ENCODE data around the gene PNPLA3. TPM values are rescaled to one million over a fixed set of nuclear protein-coding genes. Genes with fewer than 3 reads are reported as not detected.

PNPLA3 gene
- 0.32 TPM for total RNA-seq
- long read RNA-seq: 0 reads

- peak; percentile 92 for DNase-seq (ENCODE audit: low spot score)
- intact Hi-C loops (cut with DNase I): no loop called here
Observed at GRCh38 chr22:43923631-43924464, at the start of gene PNPLA3. PNPLA3 (plus strand) TSS chr22:43923805; CDS start chr22:43923912, 107 bp downstream.

- intact Hi-C loops (cut with DNase I): no loop called here
- peak; percentile 60 for DNase-seq (ENCODE audit: low spot score)
Observed at GRCh38 chr22:43876866-43877509, 46.6 kb upstream of the PNPLA3 start.

DNA sequence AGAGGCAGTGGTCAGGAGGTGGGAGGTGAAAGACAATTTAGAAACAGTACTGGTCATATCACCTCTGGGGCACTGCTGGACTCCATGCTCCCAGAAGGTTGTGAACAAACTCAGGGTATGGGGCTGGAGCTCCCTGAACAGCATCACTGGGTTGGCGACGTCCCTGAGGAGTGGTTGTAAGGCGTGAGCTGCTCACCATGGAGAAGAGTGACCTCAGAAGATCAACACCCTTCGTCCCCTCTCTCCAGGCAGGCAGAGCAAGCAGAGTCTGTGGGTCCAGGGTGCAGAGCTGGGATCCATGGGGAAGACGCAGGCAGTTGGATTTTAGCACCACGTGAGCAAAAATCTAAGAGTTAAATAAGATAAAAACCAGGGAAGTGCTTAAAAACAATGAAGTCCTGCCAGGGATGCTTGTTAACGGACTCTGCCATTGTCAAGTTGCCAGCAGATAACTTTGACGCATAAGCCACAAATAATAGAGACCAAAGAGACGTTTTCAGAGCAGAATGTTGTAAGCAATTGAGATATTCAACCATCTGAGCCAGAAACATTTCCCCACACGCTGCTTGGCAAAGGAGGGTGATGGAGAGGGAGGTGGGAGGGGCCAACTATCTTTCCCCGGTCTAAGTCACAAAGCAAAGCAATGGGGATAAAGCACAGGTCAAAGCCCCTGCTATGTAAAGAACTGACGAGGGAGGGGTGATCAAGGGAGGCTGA, 45.4 kb upstream of the PNPLA3 start:
- intact Hi-C loops (cut with DNase I): no loop called here
- no peak for DNase-seq (ENCODE audit: low spot score)

DNA sequence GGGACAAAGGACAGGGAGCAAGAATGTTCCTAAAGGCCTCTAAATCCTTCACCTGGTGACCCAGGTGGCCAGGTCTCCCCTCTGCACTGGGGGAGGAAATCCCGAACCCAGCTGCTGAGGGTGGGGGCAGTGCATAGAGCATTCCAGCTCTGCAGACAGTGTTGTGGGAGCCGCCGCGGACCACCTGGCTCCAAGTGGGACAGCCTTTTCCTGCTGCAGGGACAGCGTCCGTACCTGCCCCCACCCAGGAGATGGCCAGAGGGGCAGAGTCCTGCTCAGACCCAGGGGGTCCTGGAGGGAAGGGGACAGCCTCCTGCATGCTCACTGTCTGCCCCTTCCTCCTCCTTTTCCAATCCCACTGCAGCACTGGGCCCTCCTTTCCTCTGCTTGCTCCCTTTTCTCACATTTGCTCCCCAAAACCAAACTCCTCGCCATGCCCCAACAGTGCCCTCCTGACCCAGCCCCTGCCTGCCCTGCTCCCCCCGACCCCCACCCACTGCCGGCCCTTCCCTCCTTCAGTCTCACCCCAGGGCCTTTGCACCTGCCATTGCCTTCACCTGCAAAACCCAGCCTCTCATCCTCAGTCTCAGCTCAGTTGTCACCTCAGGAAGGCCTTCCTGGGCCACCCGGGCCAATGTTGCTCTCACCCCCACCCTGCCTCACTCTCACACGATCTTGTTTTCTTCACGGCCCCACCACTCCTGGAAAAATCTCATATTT, 44.6 kb upstream of the PNPLA3 start:
- intact Hi-C loops (cut with DNase I): no loop called here
- DNase-seq (ENCODE audit: low spot score): peak; percentile 57

DNA sequence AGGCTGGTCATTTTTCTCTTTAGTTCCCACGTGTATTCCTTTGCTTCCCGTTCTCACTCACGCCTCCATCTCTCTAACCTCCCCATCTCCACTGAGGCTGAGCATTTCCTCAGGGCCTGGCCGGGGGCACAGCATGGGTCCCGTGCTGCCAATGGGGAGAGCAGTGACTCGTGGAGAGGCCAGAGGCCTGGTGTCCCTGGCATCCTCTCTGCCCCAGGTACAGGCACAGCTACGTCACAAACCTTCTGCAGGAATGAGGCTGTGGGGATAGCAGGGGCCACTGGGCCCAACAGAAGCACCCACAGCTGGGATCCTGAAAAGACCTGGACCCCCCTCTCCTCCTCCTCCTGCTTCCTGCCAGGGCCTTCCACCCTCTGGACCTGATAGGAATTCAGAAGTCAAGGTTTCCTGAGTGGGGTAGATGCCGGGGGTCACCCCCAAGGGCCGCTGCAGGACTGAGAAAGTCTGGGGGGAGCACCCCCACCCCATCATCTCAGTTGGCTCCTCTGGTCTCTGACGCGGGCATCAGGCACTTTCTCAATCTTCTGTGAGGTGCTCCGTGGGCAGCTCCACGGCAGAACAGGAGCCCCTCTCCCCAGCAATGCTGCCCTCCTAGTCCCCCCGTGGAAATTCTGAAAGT, 43.6 kb upstream of the PNPLA3 start:
- intact Hi-C loops (cut with DNase I): loop anchor here (10.0 kb wide), 1 partner anchor 495 kb away; no protein-coding TSS in a partner anchor

GRCh38 chr22:43880541-43880991, 43.0 kb upstream of the PNPLA3 start:
- intact Hi-C loops (cut with DNase I): loop anchor here (10.0 kb wide), 1 partner anchor 496 kb away; no protein-coding TSS in a partner anchor
- peak; percentile 53 for DNase-seq (ENCODE audit: low spot score)

More for the DNA sequence above, 43.6 kb upstream of the PNPLA3 start:
- peak; percentile 35 for DNase-seq (ENCODE audit: low spot score)

GRCh38 chr22:43881091-43882061, 42.2 kb upstream of the PNPLA3 start:
- peak; percentile 41 for DNase-seq (ENCODE audit: low spot score)
- intact Hi-C loops (cut with DNase I): loop anchor here (10.0 kb wide), 1 partner anchor 497 kb away; no protein-coding TSS in a partner anchor

- DNase-seq (ENCODE audit: low spot score): no peak
- intact Hi-C loops (cut with DNase I): loop anchor here (10.0 kb wide), 1 partner anchor 497 kb away; no protein-coding TSS in a partner anchor
Observed at GRCh38 chr22:43882122-43882767, 41.4 kb upstream of the PNPLA3 start.

GRCh38 chr22:43883012-43883661, 40.5 kb upstream of the PNPLA3 start:
- intact Hi-C loops (cut with DNase I): loop anchor here (10.0 kb wide), 1 partner anchor 498 kb away; no protein-coding TSS in a partner anchor
- peak; percentile 70 for DNase-seq (ENCODE audit: low spot score)

DNA sequence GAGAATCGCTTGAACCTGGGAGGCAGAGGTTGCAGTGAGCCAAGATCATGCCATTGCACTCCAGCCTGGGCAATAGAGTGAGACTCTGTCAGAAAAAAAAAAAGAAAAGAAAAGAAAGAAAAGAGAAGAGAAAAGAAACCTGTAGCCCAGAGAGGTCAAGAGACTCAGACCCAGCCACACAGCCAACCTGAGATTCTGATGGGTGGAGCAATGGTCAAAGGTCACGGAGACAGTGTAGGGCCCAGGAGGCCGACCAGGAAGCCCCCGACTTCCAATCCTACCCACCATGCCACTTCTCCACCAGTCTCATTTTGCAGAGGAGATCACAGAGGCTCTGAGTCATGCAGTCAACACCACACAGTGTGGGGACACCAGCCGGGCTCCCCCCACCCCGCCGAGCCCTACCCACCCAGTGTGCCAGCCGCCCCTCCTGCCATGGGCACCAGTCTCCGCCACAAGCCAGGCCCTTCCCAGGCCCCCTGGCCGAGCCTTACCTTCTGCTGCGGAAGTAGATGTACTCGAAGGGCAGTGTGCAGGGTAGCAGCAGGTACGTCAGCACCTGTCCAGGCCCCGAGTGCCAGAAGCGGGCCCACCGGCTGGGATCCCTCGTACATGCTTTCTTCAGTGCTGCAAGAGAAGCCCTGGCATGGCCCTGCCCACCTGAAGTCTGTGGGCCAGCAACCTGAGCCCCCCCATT, 39.7 kb upstream of the PNPLA3 start:
- DNase-seq (ENCODE audit: low spot score): peak; percentile 58
- intact Hi-C loops (cut with DNase I): loop anchor here (10.0 kb wide), 1 partner anchor 499 kb away; no protein-coding TSS in a partner anchor

GRCh38 chr22:43884600-43885318, 38.8 kb upstream of the PNPLA3 start:
- intact Hi-C loops (cut with DNase I): loop anchor here (10.0 kb wide), 1 partner anchor 500 kb away; no protein-coding TSS in a partner anchor

GRCh38 chr22:43885319-43885671, 38.3 kb upstream of the PNPLA3 start:
- intact Hi-C loops (cut with DNase I): loop anchor here (10.0 kb wide), 1 partner anchor 500 kb away; no protein-coding TSS in a partner anchor
- DNase-seq (ENCODE audit: low spot score): peak; percentile 43

More at GRCh38 chr22:43884600-43885318, 38.8 kb upstream of the PNPLA3 start:
- peak; percentile 76 for DNase-seq (ENCODE audit: low spot score)

DNA sequence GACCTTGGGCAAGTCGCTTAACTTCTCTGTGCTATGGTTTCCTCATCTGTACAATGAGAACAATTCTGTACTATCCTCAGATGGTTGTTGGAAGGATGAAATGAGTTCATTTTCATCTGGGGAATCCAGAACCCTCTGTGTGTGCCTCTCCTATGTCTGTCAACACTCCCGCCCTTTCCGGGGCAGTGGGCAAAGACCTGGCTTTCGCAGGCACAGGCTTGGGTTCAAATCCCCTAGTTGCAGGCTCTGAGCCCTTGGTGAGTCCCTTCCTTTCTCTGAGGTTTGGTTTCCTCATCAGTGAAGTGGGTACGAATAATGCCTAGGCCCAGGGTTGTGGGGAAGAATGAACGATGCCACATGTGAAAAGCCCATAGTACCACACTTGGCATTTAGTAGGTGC, 37.8 kb upstream of the PNPLA3 start:
- intact Hi-C loops (cut with DNase I): loop anchor here (10.0 kb wide), 1 partner anchor 501 kb away; no protein-coding TSS in a partner anchor
- DNase-seq (ENCODE audit: low spot score): peak; percentile 26

GRCh38 chr22:43886231-43886630, 37.4 kb upstream of the PNPLA3 start:
- peak; percentile 60 for DNase-seq (ENCODE audit: low spot score)
- intact Hi-C loops (cut with DNase I): loop anchor here (10.0 kb wide), 1 partner anchor 501 kb away; no protein-coding TSS in a partner anchor

DNA sequence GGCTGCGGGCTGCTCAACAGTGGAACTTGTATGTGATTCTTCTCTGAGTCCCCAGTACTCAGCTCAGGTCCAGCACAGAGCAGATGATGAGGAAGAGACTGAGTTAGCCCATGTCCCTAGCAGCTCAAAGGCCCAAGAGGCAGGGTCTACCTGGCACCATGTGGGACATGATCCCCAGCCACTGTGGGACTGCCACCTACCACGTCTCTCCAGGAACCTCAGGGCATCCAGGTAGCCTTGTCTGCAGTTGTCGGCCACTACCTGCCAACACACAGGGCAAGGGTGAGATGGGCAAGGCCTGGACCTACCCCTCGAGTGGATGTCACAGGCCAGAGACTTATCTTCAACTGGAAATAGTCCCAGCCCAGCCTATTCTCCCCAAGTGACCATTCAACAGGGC, 36.2 kb upstream of the PNPLA3 start:
- DNase-seq (ENCODE audit: low spot score): peak; percentile 63
- intact Hi-C loops (cut with DNase I): loop anchor here (10.0 kb wide), 1 partner anchor 503 kb away; no protein-coding TSS in a partner anchor

Measured in cardiac septum (tissue), 1 donor.